Sigmoid colon (tissue), 4 donors: ENCODE measurements around the gene TECR.
"Not testable (repeated sequence)": the region's sequence is repeated elsewhere in the genome, so short reads cannot be mapped to it uniquely, and the experiment has no call there.

Source experiments
- EP300 ChIP-seq, 4 donors: sonication (generic); formaldehyde crosslinking; IDR thresholded peaks; one replicate each; pipeline ENCODE4 v1.6.1; 2017; ENCODE audit warnings: antibody characterized with exemption in 4 of 4
- POLR2A ChIP-seq, 2 donors: fragments of 450-650 bp; IDR thresholded peaks; one replicate each; pipeline ENCODE4 v1.6.1; 2016; ENCODE audit warnings: antibody characterized with exemption in 2 of 2, mild to moderate bottlenecking in 2 of 2, moderate library complexity in 2 of 2
- POLR2AphosphoS5 ChIP-seq, 4 donors: sonication (generic); formaldehyde crosslinking; IDR thresholded peaks; one replicate each; pipeline ENCODE4 v1.6.1; 2017; ENCODE audit warnings: antibody characterized with exemption in 4 of 4
- TF ChIP-seq, protein P1 (sequence below), 4 experiments: fragments of 450-650 bp in 3 of 4; fragments of 200-600 bp in 1 of 4; IDR thresholded peaks; one replicate each; pipeline ENCODE4 v1.5.1; 2016 to 2019; ENCODE audit warnings: antibody characterized with exemption in 4 of 4, mild to moderate bottlenecking in 3 of 4, moderate library complexity in 2 of 4

DNA sequence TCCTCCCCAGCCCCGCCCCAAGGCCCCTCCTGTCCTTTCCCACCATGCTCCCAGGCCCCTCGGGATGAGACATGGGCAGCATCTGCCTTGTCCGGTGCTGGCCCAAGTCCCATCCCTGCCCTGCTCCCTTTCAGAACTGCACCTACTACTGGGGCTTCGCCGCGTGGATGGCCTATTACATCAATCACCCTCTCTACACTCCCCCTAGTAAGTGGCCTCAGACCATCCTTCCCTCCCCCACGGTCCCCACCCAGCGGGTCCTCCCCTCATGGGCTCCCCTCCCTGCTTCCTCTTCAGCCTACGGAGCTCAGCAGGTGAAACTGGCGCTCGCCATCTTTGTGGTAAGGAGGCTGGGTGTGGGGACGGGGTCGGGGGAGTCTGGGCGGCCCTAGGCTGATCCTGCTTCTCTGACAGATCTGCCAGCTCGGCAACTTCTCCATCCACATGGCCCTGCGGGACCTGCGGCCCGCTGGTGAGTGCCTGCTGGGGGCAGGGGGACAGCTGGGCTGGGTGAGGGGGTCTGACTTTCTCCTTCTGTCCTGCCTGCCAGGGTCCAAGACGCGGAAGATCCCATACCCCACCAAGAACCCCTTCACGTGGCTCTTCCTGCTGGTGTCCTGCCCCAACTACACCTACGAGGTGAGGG is 35.4 kb downstream of the TECR start:
- TF ChIP-seq POLR2A, POLR2AphosphoS5, EP300 (IDR thresholded peaks at IDR 0.05): not testable (repeated sequence)
- TF ChIP-seq, protein P1, sequence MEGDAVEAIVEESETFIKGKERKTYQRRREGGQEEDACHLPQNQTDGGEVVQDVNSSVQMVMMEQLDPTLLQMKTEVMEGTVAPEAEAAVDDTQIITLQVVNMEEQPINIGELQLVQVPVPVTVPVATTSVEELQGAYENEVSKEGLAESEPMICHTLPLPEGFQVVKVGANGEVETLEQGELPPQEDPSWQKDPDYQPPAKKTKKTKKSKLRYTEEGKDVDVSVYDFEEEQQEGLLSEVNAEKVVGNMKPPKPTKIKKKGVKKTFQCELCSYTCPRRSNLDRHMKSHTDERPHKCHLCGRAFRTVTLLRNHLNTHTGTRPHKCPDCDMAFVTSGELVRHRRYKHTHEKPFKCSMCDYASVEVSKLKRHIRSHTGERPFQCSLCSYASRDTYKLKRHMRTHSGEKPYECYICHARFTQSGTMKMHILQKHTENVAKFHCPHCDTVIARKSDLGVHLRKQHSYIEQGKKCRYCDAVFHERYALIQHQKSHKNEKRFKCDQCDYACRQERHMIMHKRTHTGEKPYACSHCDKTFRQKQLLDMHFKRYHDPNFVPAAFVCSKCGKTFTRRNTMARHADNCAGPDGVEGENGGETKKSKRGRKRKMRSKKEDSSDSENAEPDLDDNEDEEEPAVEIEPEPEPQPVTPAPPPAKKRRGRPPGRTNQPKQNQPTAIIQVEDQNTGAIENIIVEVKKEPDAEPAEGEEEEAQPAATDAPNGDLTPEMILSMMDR (IDR thresholded peaks at IDR 0.05), result not testable (repeated sequence)
